Measurements from ENCODE around the gene HOXB8.

The HOXB8 gene

DNA sequence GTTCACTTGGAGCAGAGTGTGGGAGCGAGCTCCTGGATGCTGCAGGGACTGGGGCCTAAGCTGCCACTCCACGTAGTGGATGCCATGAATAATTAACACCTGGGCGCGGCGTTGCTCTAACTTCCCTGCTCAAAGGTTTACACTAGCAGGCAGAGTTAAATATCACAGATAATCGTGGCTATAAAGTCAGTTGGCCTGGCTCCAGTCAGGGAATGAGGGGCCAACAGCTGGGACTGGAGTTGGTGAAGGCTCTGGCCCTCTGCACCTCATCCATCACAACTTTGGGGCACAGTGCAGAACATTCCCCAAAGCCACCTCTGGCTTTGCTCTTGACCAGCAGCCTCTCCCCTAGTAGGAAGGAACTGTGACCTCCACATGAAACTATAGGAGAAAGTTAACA lies 47.9 kb downstream of the HOXB8 start:
- DNase-seq, result no peak

- no peak for DNase-seq
These were observed 48.4 kb downstream of the HOXB8 start for GRCh38 chr17:48566717-48567116.

DNA sequence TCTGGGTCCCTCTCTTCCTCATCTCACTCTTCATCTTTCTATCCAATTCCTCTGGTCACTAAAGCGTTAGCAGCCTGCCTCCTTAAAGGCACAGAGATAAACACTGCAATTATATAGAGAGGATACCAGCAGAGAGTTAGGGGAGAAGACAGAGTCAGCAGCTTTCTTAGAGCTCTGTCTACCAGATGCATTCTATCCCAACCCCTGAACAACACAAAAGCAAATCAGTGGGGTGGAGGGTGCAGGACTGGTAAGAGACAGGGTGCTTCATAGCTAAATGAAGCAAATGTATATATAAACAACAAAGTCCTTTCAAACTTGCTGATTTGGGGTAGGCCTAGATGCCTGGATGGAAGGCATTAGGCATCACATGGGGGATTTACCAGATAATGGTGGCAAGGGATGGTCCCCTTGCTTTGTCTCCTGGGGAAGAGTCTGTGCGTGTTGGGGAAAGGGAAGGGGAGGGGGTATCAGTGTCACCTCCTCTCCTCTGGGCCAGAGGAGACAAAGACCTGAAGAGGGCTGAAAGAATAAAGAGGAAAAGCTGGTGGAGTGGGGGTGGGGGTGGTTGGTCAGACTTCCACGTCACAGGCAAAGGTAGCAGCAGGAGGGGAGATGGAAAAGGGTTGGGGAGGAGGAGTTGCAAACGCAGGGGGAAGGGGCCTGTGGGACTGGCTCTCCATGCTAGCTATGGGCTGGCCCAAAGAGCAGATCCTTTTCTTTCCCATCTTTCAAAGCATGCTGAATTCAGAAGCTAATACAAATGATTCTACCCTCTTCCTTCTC lies 49.0 kb downstream of the HOXB8 start:
- DNase-seq, result no peak

- DNase-seq, result no peak
These were observed 50.0 kb downstream of the HOXB8 start for GRCh38 chr17:48565022-48565554.

GRCh38 chr17:48564188-48565021 lies 50.7 kb downstream of the HOXB8 start:
- DNase-seq, result no peak

DNA sequence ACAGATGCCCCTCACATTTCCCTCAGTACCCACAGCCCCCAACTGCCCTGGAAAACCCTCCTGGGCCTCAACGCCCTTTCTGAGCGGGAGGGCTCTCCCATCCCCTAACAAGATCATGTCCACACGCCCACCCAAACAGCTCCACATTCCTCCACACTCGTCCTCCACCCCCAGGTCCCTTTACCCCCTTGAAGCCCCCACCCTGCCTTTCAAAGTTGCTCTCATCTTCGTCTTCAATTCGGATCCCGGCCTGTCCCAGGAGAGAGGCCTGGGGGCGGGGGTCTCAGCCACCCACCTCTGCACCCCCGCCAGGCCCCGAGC lies 51.3 kb downstream of the HOXB8 start:
- no peak for DNase-seq

GRCh38 chr17:48563385-48563838 lies 51.7 kb downstream of the HOXB8 start:
- no peak for DNase-seq

DNA sequence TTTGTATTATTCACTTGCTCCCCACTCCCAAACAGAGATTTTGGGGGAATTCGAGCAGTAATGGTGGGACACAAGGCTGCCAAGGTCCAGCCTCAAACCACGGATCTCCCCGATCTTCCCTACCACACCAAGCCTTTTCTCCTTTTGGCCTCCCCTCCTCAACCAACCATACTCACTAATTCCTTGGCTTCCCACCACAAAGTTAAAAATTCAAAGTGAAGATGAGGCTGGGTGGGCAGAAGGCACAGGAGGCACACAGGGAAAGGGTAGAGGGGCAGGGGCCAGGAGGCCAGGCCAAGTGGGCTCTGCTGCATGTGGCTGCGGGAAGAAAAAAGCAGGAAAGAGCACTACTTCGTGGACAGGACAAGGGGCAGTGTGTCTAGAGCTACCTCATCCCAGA lies 52.2 kb downstream of the HOXB8 start:
- no peak for DNase-seq

All from NCI-H1694 treated with DMSO at 0.1 percent for 48 hours (cell line).